ENCODE data around the gene CAPN7. TPM values are rescaled to one million over a fixed set of nuclear protein-coding genes. Genes with fewer than 3 reads are reported as not detected.
A peak's percentile ranks its signal among the peaks of the same experiment; 100 is the strongest.

Gene CAPN7
- total RNA-seq, 2 experiments from 2014 or later, result 28.3 to 29.5 TPM

DNA sequence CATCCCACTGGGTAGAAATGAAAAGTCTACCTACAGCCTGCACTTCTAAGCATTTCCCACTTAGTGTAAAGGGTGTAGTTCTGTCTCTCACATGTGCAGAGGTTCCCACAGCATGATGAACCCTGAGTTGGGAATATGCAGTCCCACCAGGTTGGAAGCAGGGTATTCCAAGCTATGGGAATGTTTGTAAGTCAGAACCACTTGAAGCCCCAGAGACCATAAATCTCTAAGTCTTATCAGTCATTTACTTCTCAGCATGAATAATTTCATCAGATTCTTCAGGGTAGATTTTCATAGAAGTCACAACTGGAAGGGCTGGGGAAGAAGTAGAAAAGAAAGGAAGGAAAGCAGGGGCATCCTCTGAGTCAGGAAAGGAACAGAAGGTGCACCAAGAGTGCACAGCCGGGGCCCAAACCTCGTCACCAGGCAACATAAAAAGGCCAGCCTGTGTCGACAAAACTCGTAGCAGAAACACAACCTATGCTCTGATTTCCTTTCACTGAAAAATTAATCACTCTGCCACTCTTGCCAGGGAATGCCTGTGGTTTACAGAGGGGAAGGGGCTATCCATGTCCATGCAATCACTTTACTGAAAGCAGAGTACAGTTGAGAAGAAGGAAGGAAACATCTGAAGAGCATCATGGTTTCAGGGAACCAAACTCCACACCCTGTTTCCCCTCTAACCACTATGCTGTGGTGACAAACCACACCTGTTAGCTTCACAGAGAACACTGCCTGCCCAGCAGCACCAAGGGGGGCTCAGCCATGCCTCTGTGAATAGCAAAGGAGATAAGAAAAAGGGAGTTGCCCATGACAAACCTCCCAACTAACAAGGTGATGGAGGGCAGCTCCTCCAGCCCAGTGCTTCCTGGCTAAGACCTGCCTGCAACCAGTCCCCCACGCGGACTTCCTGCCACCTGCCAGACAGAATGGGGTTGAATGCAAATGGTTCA, 85.8 kb downstream of the CAPN7 start:
- H3K9me3 Mint-ChIP-seq (ENCODE audit: insufficient read depth), result no peaks in the 10 kb centered on the region
- H3K27me3 Mint-ChIP-seq (ENCODE audit: low read depth), result peaks cover 23% of the 10 kb centered on the region
- peak overlapping the region; percentile 95 for H3K27ac Mint-ChIP-seq
- CTCF ChIA-PET, result interaction anchor here (0.7 to 3.8 kb wide), 11 partner anchors 10 to 116 kb away, joined by 3 to 27 read pairs (median 4); partner anchors contain the start of gene SH3BP5
- H3K4me1 Mint-ChIP-seq (ENCODE audit: low read depth), result peaks cover 55% of the 10 kb centered on the region
- ATAC-seq (peak; percentile 97), DNase-seq (peak; percentile 88)
- H3K36me3 Mint-ChIP-seq (ENCODE audit: low read depth), result peaks cover 19% of the 10 kb centered on the region
- POLR2A ChIA-PET, result interaction anchor here (0.9 kb wide), 1 partner anchor 15 kb away, joined by 3 read pairs; no protein-coding TSS in a partner anchor
- H3K4me3 Mint-ChIP-seq, result peak overlapping the region; percentile 66

DNA sequence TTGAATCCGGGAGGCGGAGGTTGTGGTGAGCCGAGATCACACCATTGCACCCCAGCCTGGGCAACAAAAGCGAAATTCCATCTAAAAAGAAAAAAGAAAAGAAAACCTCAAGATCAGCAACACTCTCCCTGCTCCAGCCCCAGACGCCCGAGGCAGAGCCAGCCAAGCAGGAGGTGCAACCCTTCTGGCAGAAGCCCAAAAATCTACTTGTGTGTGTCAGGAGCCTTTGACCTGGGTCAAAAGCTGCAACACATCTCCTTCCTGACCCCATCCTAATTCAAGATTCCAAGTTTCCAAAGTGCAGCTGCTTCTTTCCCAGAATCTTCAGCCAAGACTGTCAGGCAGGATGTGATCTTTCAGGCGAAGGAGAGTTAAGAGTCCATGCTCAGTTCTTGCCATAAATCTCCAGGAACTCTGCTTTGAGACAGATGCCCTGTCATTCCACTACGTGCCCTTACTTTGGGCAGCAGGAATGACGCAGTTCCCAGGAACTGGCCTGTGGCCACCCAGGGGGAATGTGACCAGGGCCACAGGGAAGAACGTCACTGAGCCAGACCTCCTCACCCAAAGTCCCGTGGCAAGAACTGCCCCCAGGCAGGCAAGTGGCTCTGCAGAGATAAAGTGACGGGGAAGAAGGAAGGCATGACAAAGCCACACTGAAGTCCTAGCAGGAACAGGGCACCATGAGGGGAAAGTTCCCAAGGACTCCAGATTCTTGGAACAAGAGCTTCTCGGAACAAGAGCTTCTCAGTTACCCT, 86.9 kb downstream of the CAPN7 start:
- H3K4me3 Mint-ChIP-seq, result no peak overlapping the region
- ChIA-PET POLR2A (interaction anchor here (0.9 kb wide), 1 partner anchor 14 kb away, joined by 3 read pairs; no protein-coding TSS in a partner anchor), CTCF (interaction anchor here (0.7 to 3.8 kb wide), 7 partner anchors 9 to 115 kb away, joined by 3 to 27 read pairs (median 5); partner anchors contain the start of gene SH3BP5)
- peaks cover 61% of the 10 kb centered on the region for H3K4me1 Mint-ChIP-seq (ENCODE audit: low read depth)
- ATAC-seq (no peak), DNase-seq (no peak)
- no peak overlapping the region for H3K27ac Mint-ChIP-seq
- H3K9me3 Mint-ChIP-seq (ENCODE audit: insufficient read depth), result no peaks in the 10 kb centered on the region
- H3K27me3 Mint-ChIP-seq (ENCODE audit: low read depth), result peaks cover 26% of the 10 kb centered on the region
- peaks cover 22% of the 10 kb centered on the region for H3K36me3 Mint-ChIP-seq (ENCODE audit: low read depth)

DNA sequence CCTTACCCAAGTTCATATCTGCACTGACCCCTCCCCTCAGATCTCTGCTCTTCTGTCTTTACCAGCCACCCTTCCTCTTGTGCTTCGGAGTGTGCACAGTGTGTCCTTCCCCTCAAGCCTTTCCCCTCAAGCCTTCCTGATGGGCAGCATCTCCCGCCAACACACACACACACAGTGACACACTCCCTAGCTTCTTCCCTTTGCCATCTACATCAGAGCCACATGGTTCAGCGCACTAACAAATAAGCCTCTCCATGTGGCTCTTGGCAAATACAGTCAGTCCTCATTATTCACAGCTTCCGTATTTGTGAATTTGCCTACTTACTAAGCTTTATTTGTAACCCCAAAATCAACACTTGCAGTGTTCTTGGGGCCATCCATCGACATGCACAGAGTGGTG, 88.9 kb downstream of the CAPN7 start:
- no peak overlapping the region for H3K4me3 Mint-ChIP-seq
- ATAC-seq (no peak), DNase-seq (no peak)
- peaks cover 14% of the 10 kb centered on the region for H3K36me3 Mint-ChIP-seq (ENCODE audit: low read depth)
- no peaks in the 10 kb centered on the region for H3K9me3 Mint-ChIP-seq (ENCODE audit: insufficient read depth)
- POLR2A ChIA-PET, result interaction anchor here (0.6 kb wide), 1 partner anchor 47 kb away, joined by 3 read pairs; no protein-coding TSS in a partner anchor
- peaks cover 54% of the 10 kb centered on the region for H3K4me1 Mint-ChIP-seq (ENCODE audit: low read depth)
- CTCF ChIA-PET, result interaction anchor here (1.0 to 3.8 kb wide), 6 partner anchors 10 to 38 kb away, joined by 3 to 13 read pairs (median 6); partner anchors contain the start of gene SH3BP5
- H3K27ac Mint-ChIP-seq, result no peak overlapping the region
- H3K27me3 Mint-ChIP-seq (ENCODE audit: low read depth), result peaks cover 26% of the 10 kb centered on the region

- peaks cover 26% of the 10 kb centered on the region for H3K27me3 Mint-ChIP-seq (ENCODE audit: low read depth)
- no peak overlapping the region for H3K27ac Mint-ChIP-seq
- peaks cover 15% of the 10 kb centered on the region for H3K36me3 Mint-ChIP-seq (ENCODE audit: low read depth)
- POLR2A ChIA-PET, result no interaction called here
- peaks cover 55% of the 10 kb centered on the region for H3K4me1 Mint-ChIP-seq (ENCODE audit: low read depth)
- no peak overlapping the region for H3K4me3 Mint-ChIP-seq
- no peaks in the 10 kb centered on the region for H3K9me3 Mint-ChIP-seq (ENCODE audit: insufficient read depth)
- ATAC-seq (no peak), DNase-seq (no peak)
- CTCF ChIA-PET, result interaction anchor here (1.0 to 3.8 kb wide), 6 partner anchors 9 to 37 kb away, joined by 3 to 13 read pairs (median 6); partner anchors contain the start of gene SH3BP5
Observed at GRCh38 chr3:15295506-15295905, 89.5 kb downstream of the CAPN7 start.

DNA sequence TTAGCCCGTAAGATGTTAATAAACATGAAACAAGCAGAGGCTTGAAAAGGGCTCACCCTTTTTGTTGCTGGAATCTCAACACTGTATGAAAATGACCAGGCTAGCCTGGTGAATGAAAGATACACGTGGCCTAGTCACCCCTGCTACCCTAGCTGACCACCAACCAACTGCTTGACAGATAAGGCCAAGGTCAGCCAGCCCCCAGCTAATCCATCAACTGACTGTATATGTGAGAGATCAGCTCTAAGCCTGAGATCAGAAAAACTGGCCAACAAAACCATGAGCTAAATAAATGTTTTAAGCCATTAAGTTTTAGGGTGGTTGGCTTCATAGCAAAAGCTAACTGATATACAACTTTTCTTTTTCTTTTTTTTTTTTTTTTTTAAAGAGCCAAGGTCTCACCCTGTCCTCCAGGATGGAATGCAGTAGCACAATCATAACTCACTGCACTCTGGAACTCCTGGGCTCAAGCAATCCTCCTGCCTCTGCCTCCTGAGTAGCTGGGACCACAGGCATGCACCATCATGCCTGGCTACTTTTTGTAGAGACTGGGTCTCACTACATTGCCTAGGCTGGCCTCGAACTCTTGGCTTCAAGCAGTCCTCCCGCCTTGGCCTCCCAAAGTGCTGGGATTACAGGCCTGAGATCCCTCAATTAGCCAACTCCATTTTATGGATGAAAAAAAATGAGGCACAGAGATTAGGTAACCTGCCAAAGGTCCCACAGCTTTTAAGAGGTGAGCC, 91.7 kb downstream of the CAPN7 start:
- peaks cover 27% of the 10 kb centered on the region for H3K36me3 Mint-ChIP-seq (ENCODE audit: low read depth)
- DNase-seq (no peak), ATAC-seq (no peak)
- no peak overlapping the region for H3K27ac Mint-ChIP-seq
- H3K9me3 Mint-ChIP-seq (ENCODE audit: insufficient read depth), result no peaks in the 10 kb centered on the region
- H3K27me3 Mint-ChIP-seq (ENCODE audit: low read depth), result peaks cover 26% of the 10 kb centered on the region
- no peak overlapping the region for H3K4me3 Mint-ChIP-seq
- ChIA-PET CTCF (interaction anchor here (1.3 to 3.8 kb wide), 3 partner anchors 29 to 35 kb away, joined by 3 to 13 read pairs (median 4); partner anchors contain the start of gene SH3BP5), POLR2A (interaction anchor here (0.6 kb wide), 1 partner anchor 10 kb away, joined by 3 read pairs; no protein-coding TSS in a partner anchor)
- peaks cover 40% of the 10 kb centered on the region for H3K4me1 Mint-ChIP-seq (ENCODE audit: low read depth)

DNA sequence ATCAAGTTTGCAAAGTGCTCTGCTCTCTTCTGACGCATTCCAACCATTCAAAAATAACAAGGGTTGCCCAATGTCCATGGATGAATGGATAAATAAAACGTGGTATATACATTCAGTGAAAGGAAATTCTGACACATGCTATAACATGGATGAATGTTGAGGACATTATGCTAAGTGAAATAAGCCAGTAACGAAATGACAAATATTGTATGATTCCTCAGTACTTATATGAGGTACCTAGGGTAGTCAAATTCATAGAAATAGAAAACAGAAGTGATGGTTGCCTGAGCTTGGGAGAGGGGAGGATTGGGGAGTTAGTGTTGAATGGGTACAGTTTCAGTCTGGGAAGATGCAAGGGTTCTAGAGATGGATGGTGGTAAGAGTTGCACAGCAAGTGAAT, 92.5 kb downstream of the CAPN7 start:
- H3K27ac Mint-ChIP-seq, result no peak overlapping the region
- peaks cover 24% of the 10 kb centered on the region for H3K27me3 Mint-ChIP-seq (ENCODE audit: low read depth)
- CTCF ChIA-PET, result no interaction called here
- ATAC-seq, result no peak
- peaks cover 32% of the 10 kb centered on the region for H3K4me1 Mint-ChIP-seq (ENCODE audit: low read depth)
- H3K4me3 Mint-ChIP-seq, result no peak overlapping the region
- POLR2A ChIA-PET, result no interaction called here
- H3K9me3 Mint-ChIP-seq (ENCODE audit: insufficient read depth), result no peaks in the 10 kb centered on the region
- no peak for DNase-seq
- peaks cover 31% of the 10 kb centered on the region for H3K36me3 Mint-ChIP-seq (ENCODE audit: low read depth)

DNA sequence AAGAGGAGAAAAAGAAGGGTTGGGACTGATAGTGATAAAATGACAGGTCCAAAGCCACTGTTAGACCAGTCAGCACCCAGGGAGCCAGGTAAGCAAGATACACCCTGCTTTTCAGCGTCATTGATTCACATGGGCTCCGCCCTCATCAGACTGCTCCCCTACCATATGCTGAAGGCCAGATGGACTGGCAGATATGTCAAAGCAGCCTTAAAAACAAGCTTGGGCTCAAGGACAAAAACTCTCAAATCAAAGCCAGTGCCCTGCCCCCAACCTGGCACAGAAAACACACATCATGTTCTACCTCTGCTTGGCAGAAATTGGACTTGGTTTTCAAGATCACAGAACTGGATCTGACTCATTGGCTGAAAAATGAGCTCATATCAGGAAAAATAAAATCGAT, 93.0 kb downstream of the CAPN7 start:
- no peak overlapping the region for H3K4me3 Mint-ChIP-seq
- ATAC-seq, result no peak
- H3K36me3 Mint-ChIP-seq (ENCODE audit: low read depth), result peaks cover 32% of the 10 kb centered on the region
- ChIA-PET CTCF (interaction anchor here (0.7 kb wide), 1 partner anchor 1016 kb away, joined by 3 read pairs; no protein-coding TSS in a partner anchor), POLR2A (no interaction called here)
- peaks cover 22% of the 10 kb centered on the region for H3K27me3 Mint-ChIP-seq (ENCODE audit: low read depth)
- peaks cover 33% of the 10 kb centered on the region for H3K4me1 Mint-ChIP-seq (ENCODE audit: low read depth)
- no peak overlapping the region for H3K27ac Mint-ChIP-seq
- no peak for DNase-seq
- H3K9me3 Mint-ChIP-seq (ENCODE audit: insufficient read depth), result no peaks in the 10 kb centered on the region

GRCh38 chr3:15300323-15301078, 94.5 kb downstream of the CAPN7 start:
- H3K4me3 Mint-ChIP-seq, result no peak overlapping the region
- ChIA-PET POLR2A (interaction anchor here (0.8 kb wide), 1 partner anchor 106 kb away, joined by 3 read pairs; no protein-coding TSS in a partner anchor), CTCF (interaction anchor here (0.7 to 1.3 kb wide), 4 partner anchors 10 to 33 kb away, joined by 3 to 4 read pairs (median 3); no protein-coding TSS in a partner anchor)
- peaks cover 31% of the 10 kb centered on the region for H3K36me3 Mint-ChIP-seq (ENCODE audit: low read depth)
- DNase-seq, result no peak
- H3K9me3 Mint-ChIP-seq (ENCODE audit: insufficient read depth), result no peaks in the 10 kb centered on the region
- H3K4me1 Mint-ChIP-seq (ENCODE audit: low read depth), result peaks cover 34% of the 10 kb centered on the region
- ATAC-seq, result no peak
- peaks cover 12% of the 10 kb centered on the region for H3K27me3 Mint-ChIP-seq (ENCODE audit: low read depth)
- no peak overlapping the region for H3K27ac Mint-ChIP-seq

- no peak for ATAC-seq
- peaks cover 33% of the 10 kb centered on the region for H3K4me1 Mint-ChIP-seq (ENCODE audit: low read depth)
- no peak for DNase-seq
- H3K27me3 Mint-ChIP-seq (ENCODE audit: low read depth), result peaks cover 9% of the 10 kb centered on the region
- peaks cover 31% of the 10 kb centered on the region for H3K36me3 Mint-ChIP-seq (ENCODE audit: low read depth)
- POLR2A ChIA-PET, result no interaction called here
- no peak overlapping the region for H3K27ac Mint-ChIP-seq
- H3K9me3 Mint-ChIP-seq (ENCODE audit: insufficient read depth), result no peaks in the 10 kb centered on the region
- CTCF ChIA-PET, result interaction anchor here (1.3 kb wide), 2 partner anchors 9 to 15 kb away, joined by 3 to 4 read pairs; no protein-coding TSS in a partner anchor
- H3K4me3 Mint-ChIP-seq, result no peak overlapping the region
Observed at GRCh38 chr3:15301761-15302160, 95.7 kb downstream of the CAPN7 start.

Measured in activated CD8-positive, alpha-beta T cell treated with anti-CD3 and anti-CD28 coated beads, Interleukin-2, amount 10 ng/mL, durations not matched to agents 7 days and 5 days (primary cell).